ENCODE measurements around the gene PRKD1.

PRKD1 gene

GRCh38 chr14:29838752-29839151 lies 88.9 kb downstream of the PRKD1 start:
- DNase-seq (ENCODE audit: low spot score): no peak

- no peak for DNase-seq (ENCODE audit: low spot score)
Observed at GRCh38 chr14:29836395-29836794, 91.3 kb downstream of the PRKD1 start.

GRCh38 chr14:29832042-29832441 lies 95.6 kb downstream of the PRKD1 start:
- no peak for DNase-seq (ENCODE audit: low spot score)

- no peak for DNase-seq (ENCODE audit: low spot score)
Observed at GRCh38 chr14:29829851-29830250, 97.8 kb downstream of the PRKD1 start.

GRCh38 chr14:29823816-29824215 lies 103.8 kb downstream of the PRKD1 start:
- no peak for DNase-seq (ENCODE audit: low spot score)

GRCh38 chr14:29822430-29822709 lies 105.3 kb downstream of the PRKD1 start:
- DNase-seq (ENCODE audit: low spot score): no peak

- no peak for DNase-seq (ENCODE audit: low spot score)
Observed at GRCh38 chr14:29821661-29822429, 105.8 kb downstream of the PRKD1 start.

- DNase-seq (ENCODE audit: low spot score): no peak
Observed at GRCh38 chr14:29821242-29821641, 106.4 kb downstream of the PRKD1 start.

GRCh38 chr14:29820785-29821184 lies 106.9 kb downstream of the PRKD1 start:
- no peak for DNase-seq (ENCODE audit: low spot score)

GRCh38 chr14:29817767-29818405 lies 109.8 kb downstream of the PRKD1 start:
- no peak for DNase-seq (ENCODE audit: low spot score)

- no peak for DNase-seq (ENCODE audit: low spot score)
Observed at GRCh38 chr14:29815016-29815674, 112.5 kb downstream of the PRKD1 start.

- no peak for DNase-seq (ENCODE audit: low spot score)
Observed at GRCh38 chr14:29814156-29815015, 113.3 kb downstream of the PRKD1 start.

GRCh38 chr14:29810682-29811081 lies 117.0 kb downstream of the PRKD1 start:
- DNase-seq (ENCODE audit: low spot score): no peak

GRCh38 chr14:29810064-29810463 lies 117.6 kb downstream of the PRKD1 start:
- no peak for DNase-seq (ENCODE audit: low spot score)

GRCh38 chr14:29806124-29806517 lies 121.5 kb downstream of the PRKD1 start:
- no peak for DNase-seq (ENCODE audit: low spot score)

- no peak for DNase-seq (ENCODE audit: low spot score)
Observed at GRCh38 chr14:29805415-29806123, 122.1 kb downstream of the PRKD1 start.

- no peak for DNase-seq (ENCODE audit: low spot score)
Observed at GRCh38 chr14:29804481-29805266, 123.0 kb downstream of the PRKD1 start.

- no peak for DNase-seq (ENCODE audit: low spot score)
Observed at GRCh38 chr14:29803045-29803444, 124.6 kb downstream of the PRKD1 start.

GRCh38 chr14:29802211-29802610 lies 125.4 kb downstream of the PRKD1 start:
- DNase-seq (ENCODE audit: low spot score): no peak

- DNase-seq (ENCODE audit: low spot score): no peak
Observed at GRCh38 chr14:29800961-29801360, 126.7 kb downstream of the PRKD1 start.

Measured in iPS-NIHi11 (cell line).